ENCODE measurements around the gene SCN10A. TPM values are rescaled to one million over a fixed set of nuclear protein-coding genes. Genes with fewer than 3 reads are reported as not detected.

Gene SCN10A
- total and polyA plus RNA-seq, 2 experiments from 2014 or later: not detected

DNA sequence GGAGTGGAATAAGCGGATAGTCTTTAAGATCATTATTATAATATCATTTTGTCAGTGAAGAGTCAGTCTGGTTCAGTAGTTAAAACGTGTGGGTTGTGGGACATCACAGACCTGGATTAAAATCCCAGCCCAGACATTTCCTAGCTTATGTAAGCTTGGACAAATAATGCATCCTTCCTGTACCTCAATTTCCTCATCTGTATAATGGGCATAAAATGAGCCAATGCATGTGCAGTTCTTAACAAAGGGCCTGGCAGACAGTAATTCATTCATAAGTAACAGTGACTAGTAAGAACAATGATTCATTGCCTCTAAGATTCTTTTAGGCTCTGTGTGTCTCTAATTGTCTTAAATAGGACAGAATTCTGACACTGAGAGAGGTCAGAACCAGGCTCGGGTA, 76.1 kb downstream of the SCN10A start:
- TF ChIP-seq, protein P1, sequence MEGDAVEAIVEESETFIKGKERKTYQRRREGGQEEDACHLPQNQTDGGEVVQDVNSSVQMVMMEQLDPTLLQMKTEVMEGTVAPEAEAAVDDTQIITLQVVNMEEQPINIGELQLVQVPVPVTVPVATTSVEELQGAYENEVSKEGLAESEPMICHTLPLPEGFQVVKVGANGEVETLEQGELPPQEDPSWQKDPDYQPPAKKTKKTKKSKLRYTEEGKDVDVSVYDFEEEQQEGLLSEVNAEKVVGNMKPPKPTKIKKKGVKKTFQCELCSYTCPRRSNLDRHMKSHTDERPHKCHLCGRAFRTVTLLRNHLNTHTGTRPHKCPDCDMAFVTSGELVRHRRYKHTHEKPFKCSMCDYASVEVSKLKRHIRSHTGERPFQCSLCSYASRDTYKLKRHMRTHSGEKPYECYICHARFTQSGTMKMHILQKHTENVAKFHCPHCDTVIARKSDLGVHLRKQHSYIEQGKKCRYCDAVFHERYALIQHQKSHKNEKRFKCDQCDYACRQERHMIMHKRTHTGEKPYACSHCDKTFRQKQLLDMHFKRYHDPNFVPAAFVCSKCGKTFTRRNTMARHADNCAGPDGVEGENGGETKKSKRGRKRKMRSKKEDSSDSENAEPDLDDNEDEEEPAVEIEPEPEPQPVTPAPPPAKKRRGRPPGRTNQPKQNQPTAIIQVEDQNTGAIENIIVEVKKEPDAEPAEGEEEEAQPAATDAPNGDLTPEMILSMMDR (IDR thresholded peaks at IDR 0.05; ENCODE audit: low read depth, low read length): no peak

DNA sequence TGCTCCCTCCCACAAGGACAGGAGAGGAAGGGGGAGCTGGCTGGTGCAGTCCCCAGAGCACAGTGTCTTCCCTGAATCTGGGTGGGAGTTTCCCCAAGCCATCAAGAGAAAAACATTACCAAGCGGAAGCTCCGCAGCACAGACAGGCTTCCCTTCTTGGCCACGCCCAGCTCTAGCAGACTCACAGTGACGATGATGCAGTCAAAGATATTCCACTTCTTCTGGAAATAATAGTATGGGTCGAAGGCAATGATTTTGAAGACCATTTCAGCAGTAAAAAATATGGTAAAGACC, 76.7 kb downstream of the SCN10A start:
- H3K27ac ChIP-seq: no peak overlapping the region
- no peaks in the 10 kb centered on the region for H3K36me3 ChIP-seq
- no peaks in the 10 kb centered on the region for H3K4me1 ChIP-seq (ENCODE audit: low read depth)
- no peak overlapping the region for H3K4me3 ChIP-seq
- H3K9me3 ChIP-seq (ENCODE audit: low read depth): no peaks in the 10 kb centered on the region
- no peak for DNase-seq (ENCODE audit: low read depth in 1 of 2, low spot score in 1 of 2)
- TF ChIP-seq, protein P1 (IDR thresholded peaks at IDR 0.05; ENCODE audit: low read depth, low read length): no peak
- H3K27me3 ChIP-seq: peaks cover 8% of the 10 kb centered on the region

More for the DNA sequence above, 76.1 kb downstream of the SCN10A start:
- no peak for DNase-seq (ENCODE audit: low read depth in 1 of 2, low spot score in 1 of 2)
- no peak overlapping the region for H3K4me3 ChIP-seq
- H3K9me3 ChIP-seq (ENCODE audit: low read depth): no peaks in the 10 kb centered on the region
- peaks cover 8% of the 10 kb centered on the region for H3K27me3 ChIP-seq
- no peaks in the 10 kb centered on the region for H3K4me1 ChIP-seq (ENCODE audit: low read depth)
- H3K36me3 ChIP-seq: no peaks in the 10 kb centered on the region
- H3K27ac ChIP-seq: no peak overlapping the region

DNA sequence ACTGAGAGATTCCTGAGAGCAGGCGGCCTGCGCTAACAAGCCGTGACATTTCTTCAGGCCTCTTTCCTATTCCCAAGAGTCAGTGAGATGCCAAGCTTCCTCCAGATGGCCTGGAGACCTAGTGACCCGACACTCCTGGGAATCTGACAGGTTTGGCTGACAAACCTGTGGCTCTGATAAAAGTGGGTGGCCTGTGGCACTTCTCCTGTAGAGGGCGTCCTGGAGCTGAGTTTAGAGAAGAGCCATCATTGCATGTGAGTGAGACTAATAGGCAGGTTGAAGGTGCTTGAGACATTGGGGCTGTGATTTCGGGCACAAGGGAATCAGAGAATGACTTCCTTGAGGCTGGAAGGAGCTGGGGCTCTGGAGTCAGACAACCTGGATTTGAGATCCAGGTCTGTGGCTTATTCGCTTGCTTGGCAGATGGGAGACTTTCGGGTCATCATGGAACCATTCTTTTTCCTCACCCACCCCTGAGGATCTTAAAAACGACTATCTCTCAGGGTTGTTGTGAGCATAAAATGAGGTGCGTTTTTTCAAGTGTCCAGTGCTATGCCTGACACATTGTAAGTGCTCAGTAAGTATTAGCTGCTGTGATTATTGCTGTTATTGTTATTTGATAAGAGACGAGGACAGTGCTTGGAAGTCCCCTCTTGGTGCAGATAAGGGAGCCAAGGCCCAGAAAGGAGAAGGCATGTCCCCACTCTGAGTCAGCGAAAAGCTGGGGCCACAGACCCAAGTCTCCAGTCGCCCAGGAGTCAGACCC, 77.2 kb downstream of the SCN10A start:
- Histone ChIP-seq H3K27ac (no peak overlapping the region), H3K4me1 (ENCODE audit: low read depth) (no peaks in the 10 kb centered on the region), H3K4me3 (no peak overlapping the region), H3K36me3 (no peaks in the 10 kb centered on the region), H3K27me3 (peaks cover 8% of the 10 kb centered on the region), H3K9me3 (ENCODE audit: low read depth) (no peaks in the 10 kb centered on the region)
- TF ChIP-seq, protein P1 (IDR thresholded peaks at IDR 0.05; ENCODE audit: low read depth, low read length): peak; percentile 93
- peak; percentile 63 to 67 for DNase-seq (ENCODE audit: low read depth in 1 of 2, low spot score in 1 of 2)

DNA sequence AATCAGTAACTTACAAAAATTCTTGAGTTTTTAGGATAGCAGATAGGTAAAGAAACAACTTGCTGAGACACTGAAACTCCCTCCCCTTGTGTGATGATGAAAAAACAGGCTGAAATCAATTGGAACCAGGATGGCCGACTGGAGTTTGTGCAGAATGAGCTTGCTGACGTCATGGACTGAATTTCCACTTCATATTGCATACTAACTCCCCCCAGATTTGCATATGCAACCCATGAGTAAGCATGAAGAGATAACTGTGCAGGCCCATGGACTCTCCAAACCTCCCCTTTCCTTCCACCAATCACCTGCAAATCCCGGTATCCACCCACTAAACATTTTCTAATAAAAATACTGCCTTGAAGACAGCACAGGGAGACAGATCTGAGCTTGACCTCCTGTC, 84.5 kb downstream of the SCN10A start:
- TF ChIP-seq, protein P1 (IDR thresholded peaks at IDR 0.05; ENCODE audit: low read depth, low read length): no peak
- Histone ChIP-seq H3K27me3 (no peaks in the 10 kb centered on the region), H3K9me3 (ENCODE audit: low read depth) (no peaks in the 10 kb centered on the region), H3K4me3 (no peak overlapping the region), H3K27ac (no peak overlapping the region), H3K36me3 (no peaks in the 10 kb centered on the region), H3K4me1 (ENCODE audit: low read depth) (no peaks in the 10 kb centered on the region)
- peak in 1 of 2 donors; percentile 66 for DNase-seq (ENCODE audit: low read depth in 1 of 2, low spot score in 1 of 2)

DNA sequence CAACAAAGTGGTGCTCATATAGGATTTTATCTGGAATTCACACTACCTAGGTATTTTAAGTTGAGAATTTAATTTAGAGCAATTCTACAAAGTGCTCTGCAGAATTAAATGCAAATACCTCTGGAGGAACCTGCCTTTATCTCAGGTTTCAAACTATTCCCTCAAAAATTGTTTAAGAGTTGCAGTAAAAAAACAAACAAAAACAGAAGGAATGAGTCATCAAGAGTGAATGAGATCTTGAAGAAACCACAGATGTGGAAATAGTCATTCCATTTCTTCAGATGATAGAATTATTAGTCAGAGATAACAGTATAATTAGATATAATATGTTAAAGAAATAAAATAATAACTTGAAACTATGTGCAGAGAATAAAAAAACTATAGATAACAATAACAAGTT, 85.7 kb downstream of the SCN10A start:
- H3K4me3 ChIP-seq: no peak overlapping the region
- no peaks in the 10 kb centered on the region for H3K9me3 ChIP-seq (ENCODE audit: low read depth)
- no peaks in the 10 kb centered on the region for H3K27me3 ChIP-seq
- TF ChIP-seq, protein P1 (IDR thresholded peaks at IDR 0.05; ENCODE audit: low read depth, low read length): no peak
- H3K27ac ChIP-seq: no peak overlapping the region
- DNase-seq (ENCODE audit: low read depth in 1 of 2, low spot score in 1 of 2): peak in 1 of 2 donors; percentile 60
- peaks cover 7% of the 10 kb centered on the region for H3K4me1 ChIP-seq (ENCODE audit: low read depth)
- no peaks in the 10 kb centered on the region for H3K36me3 ChIP-seq
